NCI-H2227 (cell line): ENCODE results near the gene CFAP97D1.

ENCODE experiments used
- DNase-seq: peaks from one replicate; lab custom pipeline; 2025; ENCODE audit not compliant: unreplicated experiment; lab: John Stamatoyannopoulos, UW

Gene CFAP97D1

DNA sequence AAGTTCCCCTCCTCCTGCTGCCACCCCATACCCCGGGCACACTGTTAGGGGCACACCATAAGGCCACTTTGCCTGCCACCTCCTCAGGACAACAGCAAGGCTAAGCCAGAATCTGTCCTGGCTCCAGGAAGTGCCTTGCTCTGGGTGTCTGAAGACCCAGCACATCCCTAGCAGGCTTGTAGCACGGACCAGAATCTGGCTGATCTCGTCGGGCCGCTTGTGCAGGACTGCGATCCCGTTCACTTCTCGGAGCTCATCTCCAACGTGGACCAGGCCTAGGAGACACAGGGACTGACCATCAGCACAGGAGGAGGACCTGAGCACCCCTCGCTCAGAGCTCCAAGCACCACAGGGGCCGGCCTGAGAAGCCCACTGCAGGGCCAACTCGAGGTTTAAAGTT lies 45.3 kb downstream of the CFAP97D1 start:
- no peak for DNase-seq

DNA sequence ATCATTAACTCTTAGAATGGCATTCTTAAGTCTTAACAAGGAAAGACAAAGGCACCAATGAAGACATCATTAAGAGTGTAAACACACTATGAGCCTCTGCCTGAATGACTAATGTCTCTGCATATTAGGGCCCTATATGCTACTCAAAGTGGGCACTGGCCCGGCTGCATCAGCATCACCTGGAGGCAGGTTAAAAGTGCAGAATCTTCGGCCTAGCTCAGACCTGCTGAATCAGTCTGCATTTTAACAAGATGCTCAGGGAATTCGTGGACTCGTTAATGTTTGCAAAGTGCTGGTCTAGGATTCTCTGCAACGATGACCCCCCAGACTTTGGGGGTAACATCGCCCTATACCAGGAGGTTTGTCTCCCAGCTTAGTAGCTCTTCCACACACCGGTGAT lies 46.0 kb downstream of the CFAP97D1 start:
- DNase-seq: no peak

DNA sequence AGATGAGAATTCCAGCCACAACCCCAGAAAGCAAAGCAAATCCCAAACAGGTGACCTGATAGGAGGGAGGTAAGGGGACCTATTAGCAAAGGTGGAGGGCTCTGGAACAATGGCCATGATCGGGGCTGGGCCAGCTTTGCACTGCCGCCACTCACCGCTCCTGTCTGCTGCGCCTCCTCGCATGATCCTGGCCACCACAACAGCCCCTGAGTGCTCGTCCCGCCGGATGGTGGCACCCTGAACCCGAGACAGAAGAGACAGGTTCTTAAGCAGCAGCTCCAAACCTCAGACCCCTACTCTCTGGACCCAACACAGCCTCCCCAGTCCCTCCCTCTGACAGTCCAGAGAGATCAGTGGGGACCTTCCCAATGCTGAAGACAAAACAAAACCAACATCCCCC lies 47.4 kb downstream of the CFAP97D1 start:
- DNase-seq: no peak

DNA sequence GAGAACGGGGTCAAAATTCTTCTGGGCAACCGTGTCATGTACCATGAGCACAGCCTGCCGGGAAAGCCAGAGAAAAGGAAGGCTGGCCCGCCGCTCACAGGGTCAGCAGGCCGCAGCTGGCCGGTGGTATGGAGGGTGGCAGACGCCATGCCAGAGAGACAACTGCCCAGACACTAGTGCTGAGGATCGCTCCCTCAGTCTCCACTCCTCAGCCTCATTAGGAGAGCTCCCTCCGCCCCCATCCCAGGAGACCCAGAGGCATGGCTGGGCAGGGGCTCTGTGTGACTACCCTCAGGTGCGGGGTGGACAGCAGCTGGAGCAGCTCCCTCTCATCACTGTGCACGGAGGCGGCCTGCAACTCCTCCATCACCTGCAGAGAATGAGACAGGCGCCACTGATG lies 49.5 kb downstream of the CFAP97D1 start:
- DNase-seq: no peak

DNA sequence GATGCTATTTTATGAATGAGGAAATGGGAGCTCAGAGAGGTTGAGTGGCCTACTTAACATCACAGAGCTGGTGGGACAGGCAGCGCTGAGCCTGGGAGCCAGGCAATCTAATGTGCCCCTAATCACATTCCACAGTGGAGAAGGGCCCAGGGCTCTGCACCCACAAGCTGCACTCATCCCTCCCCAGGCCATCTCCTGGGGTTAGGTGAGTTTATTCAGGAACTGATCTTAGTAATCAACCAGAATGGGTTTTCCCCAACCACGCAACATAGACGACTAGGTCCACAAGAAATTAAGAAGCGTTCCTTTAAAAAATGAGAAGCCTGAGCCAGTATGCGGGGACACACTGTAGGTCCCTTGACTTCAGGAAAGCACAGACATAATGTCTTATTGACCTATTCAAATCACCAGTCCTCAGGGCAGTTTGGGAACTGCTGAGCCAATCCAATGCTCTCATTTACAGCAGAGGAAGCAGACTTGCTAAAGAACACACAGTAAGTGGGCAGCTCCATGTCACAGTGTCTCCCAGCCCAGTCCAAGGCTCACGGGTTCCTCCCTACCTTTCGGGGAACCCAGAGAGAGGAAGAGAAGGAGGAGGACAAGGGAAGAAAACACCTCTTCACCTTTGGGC lies 50.4 kb downstream of the CFAP97D1 start:
- no peak for DNase-seq

DNA sequence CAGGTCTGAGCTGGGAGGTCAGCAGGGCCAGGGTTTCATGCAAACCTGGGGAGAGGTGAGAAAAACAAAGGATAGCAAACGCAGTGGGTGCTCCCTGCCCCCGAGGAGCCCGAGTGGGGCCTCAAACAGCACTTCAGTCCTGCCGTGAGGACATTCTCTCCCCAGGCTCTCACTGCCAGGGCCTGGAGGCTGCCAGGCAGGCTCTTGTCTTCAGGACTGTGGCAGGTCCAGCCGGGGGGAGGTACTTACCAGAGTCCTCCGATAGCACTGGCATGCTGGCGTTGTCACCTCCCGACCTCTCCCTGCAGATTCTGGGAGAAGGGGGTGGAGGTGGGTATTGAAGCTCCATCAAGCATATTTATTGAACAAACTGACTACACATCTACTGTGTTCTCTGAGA lies 51.4 kb downstream of the CFAP97D1 start:
- DNase-seq: no peak

DNA sequence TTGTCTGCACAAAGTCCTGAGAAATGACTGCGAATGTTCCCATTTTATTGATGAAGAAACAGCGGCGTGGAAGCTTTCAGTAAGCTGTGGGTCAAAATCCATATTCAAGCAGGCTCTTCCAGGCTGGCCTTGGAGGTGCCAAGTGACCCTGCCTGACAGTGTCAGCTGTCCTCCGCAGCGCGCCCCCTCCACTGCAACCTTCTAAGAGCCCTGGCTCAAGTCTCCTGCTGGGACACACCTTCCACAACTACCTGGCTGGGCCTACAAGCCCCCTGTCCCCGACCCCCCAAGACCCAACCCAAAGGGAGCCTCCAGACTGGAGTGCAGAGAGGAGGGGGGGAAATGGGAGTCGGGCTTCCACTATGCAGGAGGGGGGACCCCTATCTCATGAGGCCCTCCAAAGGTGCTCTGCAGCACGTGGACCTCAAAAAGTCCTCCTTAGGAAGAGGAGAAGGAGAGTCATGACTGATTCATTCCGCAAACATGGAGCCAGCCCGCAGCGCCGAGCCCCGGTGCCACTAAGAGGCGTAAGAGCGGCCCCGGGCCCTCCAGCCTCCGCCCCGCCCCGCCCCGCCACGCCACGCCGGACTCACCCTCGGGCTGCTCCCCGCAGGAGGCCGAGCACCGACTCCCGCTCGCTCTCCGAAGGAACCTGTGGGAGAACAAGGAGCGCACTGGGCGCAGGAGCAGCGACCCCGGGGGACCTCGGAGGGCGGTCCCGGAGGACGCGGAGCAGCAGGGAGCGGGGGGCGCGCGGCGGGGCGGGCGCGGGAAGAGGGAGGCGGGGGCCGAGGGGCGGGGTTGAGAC lies 52.1 kb downstream of the CFAP97D1 start:
- DNase-seq: peak; percentile 76

DNA sequence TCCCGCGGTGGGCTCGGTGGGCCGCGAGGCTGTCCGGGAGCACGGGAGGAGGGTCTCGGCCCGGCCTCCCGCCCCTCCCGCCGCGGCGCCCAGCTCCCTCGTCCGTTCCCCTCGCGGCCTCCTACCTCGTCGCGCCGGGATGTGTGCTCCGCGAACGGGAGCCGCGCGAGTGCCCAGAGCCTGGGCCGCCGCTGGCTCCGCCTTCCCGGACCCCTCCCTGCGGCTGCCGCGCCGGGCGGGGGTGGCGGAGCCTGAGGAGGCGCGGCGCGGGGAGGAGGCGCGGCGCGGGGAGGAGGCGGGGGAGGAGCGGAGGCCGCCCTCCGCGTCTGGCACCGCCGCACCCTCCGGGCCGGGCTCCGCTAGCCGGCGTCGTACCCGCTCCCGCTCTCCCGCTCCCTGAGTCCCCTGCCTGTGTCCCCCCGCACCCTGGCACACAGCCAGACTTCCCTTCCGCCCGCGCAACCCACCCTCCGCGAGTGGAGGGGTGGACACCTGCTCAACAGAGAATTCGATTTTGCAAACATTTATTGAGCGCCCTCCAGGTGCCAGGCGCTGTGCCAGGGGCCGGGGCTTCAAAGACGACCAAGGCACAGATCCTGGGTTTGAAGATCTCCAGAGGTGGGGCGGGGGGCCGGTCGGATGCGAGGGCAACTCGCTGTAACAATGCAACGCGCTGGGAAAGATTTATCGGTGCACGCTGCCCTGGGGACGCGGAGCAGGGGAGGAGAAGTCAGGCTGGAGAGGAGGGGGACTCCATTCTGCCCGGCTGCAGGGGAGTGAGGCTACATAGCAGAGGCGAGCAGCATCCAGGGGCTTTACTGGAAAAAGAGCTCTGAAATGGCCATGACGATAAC lies 53.0 kb downstream of the CFAP97D1 start, which contains the start of gene MPP3:
TSS of gene MPP3 (minus strand) at position 171 of the 854 bp plus-strand sequence. CDS start 1,240 bp downstream, outside the sequence.
- peak; percentile 93 for DNase-seq

DNA sequence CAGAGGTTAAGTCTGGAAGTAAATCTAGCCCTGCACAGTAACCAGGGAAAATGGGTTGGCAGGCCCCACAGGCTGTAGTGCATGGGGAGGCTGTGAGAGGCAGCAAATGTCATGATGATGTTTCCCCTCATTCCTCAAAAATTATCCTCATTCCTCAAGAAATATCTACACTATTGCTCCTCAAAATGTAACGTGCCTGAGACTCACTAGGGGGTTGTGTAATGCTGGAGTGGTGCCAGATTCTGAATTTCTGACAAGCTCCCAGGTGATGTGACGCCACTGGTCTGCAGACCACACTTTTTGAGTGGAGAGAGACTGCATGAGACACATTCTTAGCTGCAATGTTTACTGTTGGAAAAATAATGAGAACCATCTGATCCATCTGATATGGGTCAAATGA lies 53.9 kb downstream of the CFAP97D1 start:
- no peak for DNase-seq
